Right atrium auricular region (tissue), 2 donors: Measurements from ENCODE around the gene GPC3. TPM values are rescaled to one million over a fixed set of nuclear protein-coding genes. Genes with fewer than 3 reads are reported as not detected.
"Not testable (repeated sequence)": the region's sequence is repeated elsewhere in the genome, so short reads cannot be mapped to it uniquely, and the experiment has no call there.

ENCODE experiments used
- DNase-seq: peaks from one replicate; pipeline ENCODE4 v3.0.0-alpha.2; 2019; ENCODE audit warnings: low spot score
- H3K27ac ChIP-seq, 2 donors: fragments of 200-600 bp; sonication (generic); 1 replicate in 1 of 2; 2 replicates in 1 of 2; pipeline ENCODE4 v1.5.1; 2016 to 2019
- H3K27me3 ChIP-seq, 2 donors: fragments of 200-600 bp; sonication (generic); one replicate each; pipeline versions ENCODE4 v1.5.1 to v1.6.0; 2017 to 2019
- H3K36me3 ChIP-seq: fragments of 200-600 bp; sonication (generic); one replicate; pipeline ENCODE4 v1.5.1; 2016
- H3K4me1 ChIP-seq, 2 donors: fragments of 200-600 bp; sonication (generic); one replicate each; pipeline versions ENCODE4 v1.5.1 to v1.6.0; 2017 to 2019
- H3K4me3 ChIP-seq, 2 donors: fragments of 200-600 bp; sonication (generic); 1 replicate in 1 of 2; 2 replicates in 1 of 2; pipeline ENCODE4 v1.5.1; 2017 to 2019; ENCODE audit warnings: mild to moderate bottlenecking in 1 of 2, moderate library complexity in 1 of 2
- H3K9me3 ChIP-seq, 2 donors: fragments of 200-600 bp; sonication (generic); one replicate each; pipeline ENCODE4 v1.5.1; 2019
- CTCF ChIP-seq, 2 donors: fragments of 200-600 bp; sonication (generic); IDR thresholded peaks; one replicate each; pipeline ENCODE4 v1.5.1; 2019; ENCODE audit warnings: antibody characterized with exemption in 2 of 2
- total RNA-seq, 2 donors: library from RNA; depleted of rRNA; stranded (reverse); fragments of >200 nt; gene quantifications; one replicate each; pipeline ENCODE4 v1.1.0, GENCODE V29; 2016

Gene GPC3
- total RNA-seq, 2 donors from 2014 or later: 3.5 to 18.6 TPM

GRCh38 chrX:133726211-133726630 is 259.2 kb downstream of the GPC3 start:
- H3K4me1 ChIP-seq: no peaks in the 10 kb centered on the region
- no peak overlapping the region for H3K27ac ChIP-seq
- no peaks in the 10 kb centered on the region for H3K36me3 ChIP-seq
- no peak for DNase-seq
- H3K9me3 ChIP-seq: no peaks in the 10 kb centered on the region
- no peak overlapping the region for H3K4me3 ChIP-seq
- TF ChIP-seq CTCF (IDR thresholded peaks at IDR 0.05): no peak
- H3K27me3 ChIP-seq: no peaks in the 10 kb centered on the region

- no peaks in the 10 kb centered on the region for H3K27me3 ChIP-seq
- no peaks in the 10 kb centered on the region for H3K36me3 ChIP-seq
- no peak for TF ChIP-seq CTCF (IDR thresholded peaks at IDR 0.05)
- H3K27ac ChIP-seq: no peak overlapping the region
- H3K9me3 ChIP-seq: no peaks in the 10 kb centered on the region
- H3K4me1 ChIP-seq: no peaks in the 10 kb centered on the region
- no peak overlapping the region for H3K4me3 ChIP-seq
- DNase-seq: no peak
Measured at GRCh38 chrX:133723930-133724329, 261.5 kb downstream of the GPC3 start.

GRCh38 chrX:133722756-133723155 is 262.6 kb downstream of the GPC3 start:
- Histone ChIP-seq H3K36me3 (no peaks in the 10 kb centered on the region), H3K27me3 (no peaks in the 10 kb centered on the region), H3K4me1 (no peaks in the 10 kb centered on the region), H3K4me3 (no peak overlapping the region), H3K9me3 (no peaks in the 10 kb centered on the region), H3K27ac (no peak overlapping the region)
- no peak for TF ChIP-seq CTCF (IDR thresholded peaks at IDR 0.05)
- DNase-seq: no peak

GRCh38 chrX:133720269-133720668 is 265.1 kb downstream of the GPC3 start:
- not testable (repeated sequence) for H3K27me3 ChIP-seq, H3K4me1 ChIP-seq, DNase-seq, H3K9me3 ChIP-seq, H3K27ac ChIP-seq, H3K36me3 ChIP-seq, H3K4me3 ChIP-seq

- H3K4me1 ChIP-seq: no peaks in the 10 kb centered on the region
- H3K27ac ChIP-seq: no peak overlapping the region
- H3K27me3 ChIP-seq: no peaks in the 10 kb centered on the region
- TF ChIP-seq CTCF (IDR thresholded peaks at IDR 0.05): no peak
- DNase-seq: no peak
- H3K36me3 ChIP-seq: no peaks in the 10 kb centered on the region
- no peak overlapping the region for H3K4me3 ChIP-seq
- H3K9me3 ChIP-seq: no peaks in the 10 kb centered on the region
Measured at GRCh38 chrX:133715715-133716114, 269.7 kb downstream of the GPC3 start.

GRCh38 chrX:133709501-133709900 is 275.9 kb downstream of the GPC3 start:
- H3K36me3 ChIP-seq: no peaks in the 10 kb centered on the region
- H3K27me3 ChIP-seq: no peaks in the 10 kb centered on the region
- TF ChIP-seq CTCF (IDR thresholded peaks at IDR 0.05): no peak
- H3K4me1 ChIP-seq: no peaks in the 10 kb centered on the region
- DNase-seq: no peak
- no peak overlapping the region for H3K27ac ChIP-seq
- no peak overlapping the region for H3K4me3 ChIP-seq
- H3K9me3 ChIP-seq: no peaks in the 10 kb centered on the region
